ENCODE measurements around the gene GSG1L2.

DNA sequence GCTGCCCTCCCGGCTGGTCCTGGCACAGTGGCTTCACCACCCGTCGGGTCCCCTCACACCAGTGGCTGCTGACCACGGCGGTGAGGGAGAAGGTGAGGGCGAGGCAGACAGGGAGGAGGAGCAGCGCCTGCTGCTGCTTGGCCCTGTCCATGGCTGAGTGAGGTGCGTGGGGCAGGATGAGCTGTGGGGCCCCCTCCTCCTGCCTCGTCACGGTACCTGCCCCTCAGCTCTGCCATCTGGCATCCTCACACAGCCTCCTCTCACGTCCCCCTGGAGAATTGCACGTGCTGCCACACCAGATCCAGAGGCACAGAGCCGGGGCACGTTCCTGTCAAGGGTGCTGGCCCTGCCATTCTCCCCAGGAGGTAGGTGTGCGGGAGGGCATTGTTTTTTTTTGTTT, at the start of gene GSG1L2:
- no peak for TF ChIP-seq POLR2A (IDR thresholded peaks at IDR 0.05; ENCODE audit: low read length)
- TF ChIP-seq GATA1 (IDR thresholded peaks at IDR 0.05; ENCODE audit: low read depth, low read length) = no peak

All from erythroblast (primary cell).